ENCODE measurements around the gene ARHGEF11.

Gene ARHGEF11

DNA sequence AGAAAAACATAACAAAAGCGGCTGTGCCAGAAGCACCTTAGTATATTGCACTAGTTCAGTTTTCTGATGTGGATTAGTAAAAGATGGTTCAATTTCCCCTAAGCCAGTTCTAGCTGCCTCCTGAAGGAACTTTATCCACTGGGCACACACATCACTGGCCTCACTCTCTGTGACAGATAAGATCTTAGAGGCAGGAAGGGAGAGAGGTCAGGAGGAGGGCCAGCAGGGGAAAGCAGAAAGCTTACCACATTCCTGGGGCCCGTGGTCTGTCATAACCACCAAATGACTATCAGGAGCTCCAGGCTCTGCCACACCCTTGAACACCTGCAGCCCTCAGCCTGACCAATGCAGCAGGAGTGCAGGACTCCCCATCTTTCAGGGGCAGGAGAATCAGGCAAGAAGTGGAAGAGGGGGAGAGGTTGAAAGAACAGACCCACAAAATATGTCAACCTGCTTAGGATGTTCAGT lies 87.3 kb downstream of the ARHGEF11 start:
- no peak for DNase-seq
- no peak for TF ChIP-seq CTCF (IDR thresholded peaks at IDR 0.05; ENCODE audit: low read depth, low read length, missing control alignments)
- Histone ChIP-seq H3K27ac (no peak overlapping the region), H3K4me3 (ENCODE audit: low read depth, low read length) (no peak overlapping the region), H3K36me3 (replicated peaks) (peaks cover 72% of the 10 kb centered on the region), H3K27me3 (replicated peaks) (no peaks in the 10 kb centered on the region)
- in situ Hi-C loops (cut with HindIII; ENCODE audit: low pct_ligation_motif_present, low sequenced_read_pairs), result no loop called here

GRCh38 chr1:156957634-156958033 lies 87.9 kb downstream of the ARHGEF11 start:
- DNase-seq, result no peak
- Histone ChIP-seq H3K36me3 (replicated peaks) (peaks cover 67% of the 10 kb centered on the region), H3K27ac (no peak overlapping the region), H3K27me3 (replicated peaks) (no peaks in the 10 kb centered on the region), H3K4me3 (ENCODE audit: low read depth, low read length) (no peak overlapping the region)
- no peak for TF ChIP-seq CTCF (IDR thresholded peaks at IDR 0.05; ENCODE audit: low read depth, low read length, missing control alignments)
- in situ Hi-C loops (cut with HindIII; ENCODE audit: low pct_ligation_motif_present, low sequenced_read_pairs), result no loop called here

DNA sequence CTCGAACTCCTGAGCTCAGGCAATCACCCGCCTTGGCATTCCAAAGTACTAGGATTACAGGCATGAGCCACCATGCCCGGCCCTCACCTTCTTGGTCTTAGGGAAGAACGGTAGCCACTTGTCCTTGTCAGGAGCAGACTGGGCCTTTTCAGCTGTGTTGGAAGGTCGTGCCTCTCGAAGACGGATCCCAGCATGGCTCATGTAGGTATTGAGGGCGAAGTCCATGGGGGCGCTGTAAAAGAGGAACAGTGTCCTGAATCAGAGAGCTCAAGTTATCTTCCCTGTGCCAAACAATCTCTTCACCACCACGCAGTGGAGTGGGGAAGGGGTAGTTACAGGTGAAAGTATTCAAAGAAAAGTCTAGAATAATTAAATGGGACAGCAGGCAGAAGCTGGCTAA lies 89.2 kb downstream of the ARHGEF11 start:
- in situ Hi-C loops (cut with HindIII; ENCODE audit: low pct_ligation_motif_present, low sequenced_read_pairs), result no loop called here
- TF ChIP-seq CTCF (IDR thresholded peaks at IDR 0.05; ENCODE audit: low read depth, low read length, missing control alignments), result no peak
- peaks cover 60% of the 10 kb centered on the region for H3K36me3 ChIP-seq (replicated peaks)
- DNase-seq, result no peak
- no peaks in the 10 kb centered on the region for H3K27me3 ChIP-seq (replicated peaks)
- no peak overlapping the region for H3K27ac ChIP-seq
- no peak overlapping the region for H3K4me3 ChIP-seq (ENCODE audit: low read depth, low read length)

- no peak for TF ChIP-seq CTCF (IDR thresholded peaks at IDR 0.05; ENCODE audit: low read depth, low read length, missing control alignments)
- no peak for DNase-seq
- H3K36me3 ChIP-seq (replicated peaks), result peaks cover 58% of the 10 kb centered on the region
- no peak overlapping the region for H3K27ac ChIP-seq
- in situ Hi-C loops (cut with HindIII; ENCODE audit: low pct_ligation_motif_present, low sequenced_read_pairs), result no loop called here
- no peak overlapping the region for H3K4me3 ChIP-seq (ENCODE audit: low read depth, low read length)
- H3K27me3 ChIP-seq (replicated peaks), result no peaks in the 10 kb centered on the region
Observed at GRCh38 chr1:156953571-156953970, 92.0 kb downstream of the ARHGEF11 start.

- in situ Hi-C loops (cut with HindIII; ENCODE audit: low pct_ligation_motif_present, low sequenced_read_pairs), result no loop called here
- no peak for DNase-seq
- no peak for TF ChIP-seq CTCF (IDR thresholded peaks at IDR 0.05; ENCODE audit: low read depth, low read length, missing control alignments)
- H3K27me3 ChIP-seq (replicated peaks), result no peaks in the 10 kb centered on the region
- no peak overlapping the region for H3K27ac ChIP-seq
- peaks cover 53% of the 10 kb centered on the region for H3K36me3 ChIP-seq (replicated peaks)
- H3K4me3 ChIP-seq (ENCODE audit: low read depth, low read length), result no peak overlapping the region
Observed at GRCh38 chr1:156951371-156951770, 94.2 kb downstream of the ARHGEF11 start.

DNA sequence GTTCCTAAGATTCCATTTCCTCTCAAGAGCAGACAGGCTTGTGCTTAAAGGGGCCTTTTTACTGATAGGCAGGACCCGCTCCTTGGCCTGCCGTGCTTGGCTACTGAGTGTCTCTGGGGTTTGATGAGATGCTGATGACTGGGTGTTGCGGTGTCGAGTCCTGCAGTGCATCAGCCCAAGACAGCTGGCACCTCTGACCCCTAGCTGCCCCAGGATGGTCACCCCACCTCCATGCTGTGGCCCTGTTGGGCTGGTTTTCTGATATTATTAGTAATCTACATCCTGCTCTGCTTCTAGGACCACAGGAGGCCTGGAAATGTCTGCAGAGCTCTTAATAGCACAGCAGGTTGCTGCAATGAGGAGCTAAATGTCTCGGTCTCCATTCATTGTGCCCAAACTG lies 96.4 kb downstream of the ARHGEF11 start:
- in situ Hi-C loops (cut with HindIII; ENCODE audit: low pct_ligation_motif_present, low sequenced_read_pairs), result no loop called here
- Histone ChIP-seq H3K4me3 (ENCODE audit: low read depth, low read length) (no peak overlapping the region), H3K27me3 (replicated peaks) (no peaks in the 10 kb centered on the region), H3K27ac (no peak overlapping the region), H3K36me3 (replicated peaks) (peaks cover 46% of the 10 kb centered on the region)
- no peak for DNase-seq
- TF ChIP-seq CTCF (IDR thresholded peaks at IDR 0.05; ENCODE audit: low read depth, low read length, missing control alignments), result no peak

Measured in brain microvascular endothelial cell (primary cell).